Body of pancreas (tissue), 4 donors: Measurements from ENCODE around the gene CRYBB2.

Experiments
- CTCF ChIP-seq, 7 experiments: fragments of 450-650 bp in 4 of 7; fragments of 200-600 bp in 3 of 7; sonication (generic) in 3 of 7; IDR thresholded peaks; one replicate each; pipeline ENCODE4 v1.5.1; 2016 to 2019; ENCODE audit warnings: antibody characterized with exemption in 7 of 7
- POLR2A ChIP-seq, 3 donors: fragments of 450-650 bp; IDR thresholded peaks; one replicate each; pipeline ENCODE4 v1.6.1; 2016; ENCODE audit warnings: antibody characterized with exemption in 3 of 3, mild to moderate bottlenecking in 2 of 3

GRCh38 chr22:25201557-25202273, 17.7 kb upstream of the CRYBB2 start:
- TF ChIP-seq CTCF (IDR thresholded peaks at IDR 0.05) (no peak), POLR2A (IDR thresholded peaks at IDR 0.05) (no peak)
